NB4 (cell line): ENCODE results near the gene TXNDC5.

ENCODE experiments used
- DNase-seq: peaks from one replicate; pipeline ENCODE4 v3.0.0; 2010; ENCODE audit warnings: low read depth
- H3K4me3 ChIP-seq: one replicate; pipeline ENCODE4 v1.5.1; 2011; ENCODE audit warnings: mild to moderate bottlenecking, low read depth, low read length, moderate library complexity
- MYC ChIP-seq: IDR thresholded peaks from 2 replicates; pipeline ENCODE4 v1.6.1; 2011; ENCODE audit warnings: low read depth, low read length
- POLR2A ChIP-seq: IDR thresholded peaks from 2 replicates; pipeline ENCODE4 v1.6.1; 2011; ENCODE audit warnings: mild to moderate bottlenecking; ENCODE audit not compliant: insufficient read length; ENCODE audit errors: extremely low read depth
- TF ChIP-seq, protein P1 (sequence below): IDR thresholded peaks from one replicate; pipeline ENCODE4 v1.5.1; 2012; ENCODE audit warnings: low read depth, low read length
- TF ChIP-seq, protein P2 (sequence below): IDR thresholded peaks from 2 replicates; pipeline ENCODE4 v1.6.1; 2011; ENCODE audit warnings: low read depth, low read length

The TXNDC5 gene

DNA sequence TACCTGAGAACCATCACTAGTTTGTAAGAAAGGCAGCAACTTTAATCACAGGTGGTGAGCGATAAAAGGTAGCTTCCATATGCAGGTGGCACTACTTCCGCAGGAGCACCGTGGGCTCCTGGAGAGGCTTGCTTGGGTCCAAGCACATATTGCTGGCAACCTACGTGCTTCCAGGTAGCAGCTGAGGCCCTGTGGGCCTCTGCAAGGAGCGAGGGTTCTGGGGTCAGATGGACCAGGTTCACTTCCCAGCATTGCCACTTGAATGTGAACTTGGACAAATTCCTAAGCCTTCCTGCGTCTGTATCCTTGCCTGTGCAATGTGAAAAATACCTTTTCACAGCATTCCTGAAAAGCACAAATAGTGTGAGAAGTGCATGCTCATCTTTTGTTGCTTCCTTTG is 31.0 kb downstream of the TXNDC5 start:
- no peak for DNase-seq
- TF ChIP-seq POLR2A (no peak), MYC (no peak)
- TF ChIP-seq, protein P1, sequence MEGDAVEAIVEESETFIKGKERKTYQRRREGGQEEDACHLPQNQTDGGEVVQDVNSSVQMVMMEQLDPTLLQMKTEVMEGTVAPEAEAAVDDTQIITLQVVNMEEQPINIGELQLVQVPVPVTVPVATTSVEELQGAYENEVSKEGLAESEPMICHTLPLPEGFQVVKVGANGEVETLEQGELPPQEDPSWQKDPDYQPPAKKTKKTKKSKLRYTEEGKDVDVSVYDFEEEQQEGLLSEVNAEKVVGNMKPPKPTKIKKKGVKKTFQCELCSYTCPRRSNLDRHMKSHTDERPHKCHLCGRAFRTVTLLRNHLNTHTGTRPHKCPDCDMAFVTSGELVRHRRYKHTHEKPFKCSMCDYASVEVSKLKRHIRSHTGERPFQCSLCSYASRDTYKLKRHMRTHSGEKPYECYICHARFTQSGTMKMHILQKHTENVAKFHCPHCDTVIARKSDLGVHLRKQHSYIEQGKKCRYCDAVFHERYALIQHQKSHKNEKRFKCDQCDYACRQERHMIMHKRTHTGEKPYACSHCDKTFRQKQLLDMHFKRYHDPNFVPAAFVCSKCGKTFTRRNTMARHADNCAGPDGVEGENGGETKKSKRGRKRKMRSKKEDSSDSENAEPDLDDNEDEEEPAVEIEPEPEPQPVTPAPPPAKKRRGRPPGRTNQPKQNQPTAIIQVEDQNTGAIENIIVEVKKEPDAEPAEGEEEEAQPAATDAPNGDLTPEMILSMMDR, result no peak
- TF ChIP-seq, protein P2, sequence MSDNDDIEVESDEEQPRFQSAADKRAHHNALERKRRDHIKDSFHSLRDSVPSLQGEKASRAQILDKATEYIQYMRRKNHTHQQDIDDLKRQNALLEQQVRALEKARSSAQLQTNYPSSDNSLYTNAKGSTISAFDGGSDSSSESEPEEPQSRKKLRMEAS, result no peak

DNA sequence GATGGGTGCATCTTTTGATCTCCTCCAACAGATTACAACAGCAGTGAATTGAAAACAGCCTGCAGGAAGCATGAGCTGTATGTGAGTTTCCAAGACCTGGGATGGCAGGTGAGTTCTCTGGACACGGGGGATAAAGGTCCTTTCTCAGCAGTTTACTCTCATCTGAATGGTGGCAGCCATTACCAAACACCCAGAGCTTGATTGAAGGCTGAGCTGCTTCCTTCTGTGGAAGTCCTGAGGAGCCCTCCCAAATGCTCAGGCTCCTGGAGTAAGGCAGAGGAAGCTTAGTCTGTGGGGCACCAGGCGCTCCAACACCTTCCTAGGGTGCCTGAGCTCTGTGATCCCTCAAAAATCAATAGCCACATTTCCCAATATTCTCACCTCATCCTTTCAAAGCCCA is 31.5 kb downstream of the TXNDC5 start:
- H3K4me3 ChIP-seq, result no peak overlapping the region
- no peak for DNase-seq
- no peak for TF ChIP-seq MYC

More for the DNA sequence above, 31.0 kb downstream of the TXNDC5 start:
- no peak overlapping the region for H3K4me3 ChIP-seq

DNA sequence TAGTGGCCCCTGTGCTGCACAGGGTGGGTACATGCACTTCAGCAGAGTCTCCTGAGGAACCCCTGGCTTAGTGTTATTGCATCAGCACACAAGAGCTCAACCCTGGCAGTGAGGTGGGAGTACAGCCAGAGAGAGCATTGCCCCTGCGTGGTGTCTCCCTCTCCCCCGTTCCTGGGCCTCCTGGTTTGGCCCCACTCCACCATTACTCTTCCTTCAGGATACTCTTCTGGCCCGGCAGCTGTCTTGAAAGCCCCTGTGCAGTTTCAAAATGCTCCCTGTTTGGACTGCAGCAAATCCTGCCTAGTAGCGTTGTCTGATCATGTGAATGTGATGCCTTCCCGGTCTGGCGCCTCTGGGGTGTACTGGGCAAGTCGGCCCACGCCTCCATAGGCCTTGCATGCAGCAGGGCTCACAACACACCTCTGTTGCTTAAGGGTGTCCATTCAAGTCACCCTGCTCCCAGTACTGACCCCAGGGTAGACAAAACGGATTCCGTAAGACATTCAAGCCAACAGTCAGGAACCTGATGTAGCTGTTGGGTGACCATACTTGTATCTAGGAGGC is 32.1 kb downstream of the TXNDC5 start:
- DNase-seq, result peak; percentile 15
- TF ChIP-seq, protein P1, result no peak
- no peak for TF ChIP-seq POLR2A
- TF ChIP-seq, protein P2, result no peak
- no peak for TF ChIP-seq MYC
- no peak overlapping the region for H3K4me3 ChIP-seq

DNA sequence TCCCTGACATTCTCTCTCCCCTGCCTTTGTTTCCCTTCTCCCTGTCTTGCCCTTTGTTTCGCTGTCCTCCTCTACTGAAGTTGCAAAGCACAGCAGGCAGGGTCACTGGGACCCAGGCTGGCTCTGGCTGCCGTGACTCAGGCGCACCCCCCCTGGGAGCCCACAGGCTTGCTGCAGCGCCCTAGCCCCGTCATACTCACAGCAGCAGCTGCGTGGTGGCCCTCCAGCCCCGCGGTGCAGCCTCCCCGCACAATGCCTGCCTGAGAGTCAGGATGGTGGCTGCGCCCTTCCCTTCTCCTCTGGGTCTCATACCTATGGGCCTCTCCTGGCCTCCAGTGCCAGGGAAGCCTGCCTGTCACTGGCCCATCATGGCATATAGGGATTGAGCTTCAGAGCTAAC is 41.7 kb downstream of the TXNDC5 start:
- no peak for TF ChIP-seq MYC
- H3K4me3 ChIP-seq, result no peak overlapping the region
- DNase-seq, result no peak

DNA sequence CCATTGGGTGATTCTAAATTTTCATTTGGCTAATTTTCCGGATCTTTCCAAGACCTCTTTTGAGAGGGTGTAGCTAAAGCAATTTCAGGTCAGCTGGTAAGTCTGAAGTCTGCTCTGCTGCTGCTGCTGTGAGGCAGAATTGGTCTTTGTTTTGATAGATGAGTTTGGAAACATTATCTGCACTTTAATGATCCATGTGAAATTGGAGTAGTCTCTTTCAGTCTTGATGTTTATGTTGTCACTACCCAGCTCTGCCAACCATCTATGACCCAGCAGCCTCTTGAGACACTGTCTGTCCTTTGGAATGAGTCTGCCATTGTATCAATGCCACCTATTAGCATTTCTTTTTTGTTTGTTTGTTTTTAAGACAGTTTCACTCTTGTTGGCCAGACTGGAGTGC is 44.1 kb downstream of the TXNDC5 start:
- DNase-seq, result no peak
- H3K4me3 ChIP-seq, result no peak overlapping the region
- TF ChIP-seq POLR2A (no peak), MYC (no peak)
- TF ChIP-seq, protein P2, result no peak
- TF ChIP-seq, protein P1, result no peak

DNA sequence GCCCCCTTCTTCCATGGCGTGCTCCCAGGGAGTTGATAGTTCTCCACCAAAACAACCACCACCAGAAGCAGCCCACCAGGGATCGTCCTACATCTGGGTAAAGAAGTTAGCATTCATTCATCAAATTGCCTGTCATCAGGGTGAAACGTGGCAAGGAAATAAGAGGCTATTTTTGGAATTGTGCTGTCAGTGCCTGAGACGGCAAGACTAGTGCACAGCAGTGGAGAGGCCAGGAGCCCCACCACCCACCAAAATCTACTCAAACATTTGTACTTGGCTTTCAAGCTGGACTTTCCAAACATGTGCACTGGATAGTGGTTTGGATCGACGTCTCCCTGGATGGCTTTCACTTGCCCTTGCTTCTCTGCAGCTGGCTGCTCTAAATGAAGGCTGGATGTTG is 44.8 kb downstream of the TXNDC5 start:
- H3K4me3 ChIP-seq, result no peak overlapping the region
- no peak for DNase-seq
- TF ChIP-seq, protein P2, result no peak
- TF ChIP-seq POLR2A, result no peak
- TF ChIP-seq, protein P1, result no peak
- no peak for TF ChIP-seq MYC

DNA sequence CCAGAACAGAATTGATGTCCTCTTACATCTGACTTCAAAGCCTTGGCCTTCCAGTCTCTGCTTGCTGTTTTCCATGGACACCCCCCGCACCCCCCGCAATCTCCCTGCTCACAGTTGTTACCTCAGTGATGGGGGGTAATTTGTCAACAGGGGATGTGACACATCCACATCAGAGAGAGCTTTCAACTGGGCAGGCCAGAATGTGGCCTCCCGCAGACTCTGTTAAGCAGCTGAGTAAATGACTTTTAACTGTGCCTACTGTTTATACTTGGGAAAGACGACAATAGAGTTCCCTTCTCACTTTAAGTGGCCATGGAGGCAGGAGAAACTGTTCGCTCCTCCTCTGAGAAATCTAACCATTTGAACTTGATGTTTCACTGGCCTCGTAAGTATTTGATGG is 51.0 kb downstream of the TXNDC5 start:
- H3K4me3 ChIP-seq, result no peak overlapping the region
- DNase-seq, result no peak
- TF ChIP-seq MYC (no peak), POLR2A (no peak)
- TF ChIP-seq, protein P1, result no peak
- TF ChIP-seq, protein P2, result no peak
